ENCODE data around the gene C6orf132.

C6orf132 gene

GRCh38 chr6:42136508-42137193 lies 5.8 kb downstream of the C6orf132 start:
- Histone ChIP-seq H3K79me2 (ENCODE audit: control insufficient read depth, low read length) (no peaks in the 10 kb centered on the region), H3K4me1 (ENCODE audit: control insufficient read depth, low read length) (peaks cover 18% of the 10 kb centered on the region), H3K36me3 (ENCODE audit: control insufficient read depth, low read length) (no peaks in the 10 kb centered on the region), H3K9me2 (replicated peaks; ENCODE audit: control insufficient read depth, low read length) (no peaks in the 10 kb centered on the region), H3K9me3 (ENCODE audit: control insufficient read depth, insufficient read depth, low read length) (no peaks in the 10 kb centered on the region), H3F3A (ENCODE audit: control insufficient read depth, insufficient read depth) (no peaks in the 10 kb centered on the region), H3K4me3 (ENCODE audit: low read length) (peak overlapping the region; percentile 65), H4K20me1 (ENCODE audit: control insufficient read depth, insufficient read depth, low read depth, low read length) (no peaks in the 10 kb centered on the region), H3K27ac (ENCODE audit: low read depth, low read length) (peak overlapping the region; percentile 18; the same call in 1 of the 2 replicates), H3K27me3 (ENCODE audit: control insufficient read depth, low read length) (peaks cover 16% of the 10 kb centered on the region), H3K4me2 (ENCODE audit: low read length) (peak overlapping the region; percentile 85)
- TF ChIP-seq EZH2phosphoT487 (IDR thresholded peaks at IDR 0.05; ENCODE audit: borderline replicate concordance, low read length), result no peak
- peak; percentile 89 for TF ChIP-seq CTCF (IDR thresholded peaks at IDR 0.05; ENCODE audit: low read depth, low read length, poor library complexity, severe bottlenecking)

GRCh38 chr6:42135722-42136121 lies 6.7 kb downstream of the C6orf132 start:
- H4K20me1 ChIP-seq (ENCODE audit: control insufficient read depth, insufficient read depth, low read depth, low read length), result no peaks in the 10 kb centered on the region
- no peaks in the 10 kb centered on the region for H3K79me2 ChIP-seq (ENCODE audit: control insufficient read depth, low read length)

GRCh38 chr6:42135161-42135560 lies 7.3 kb downstream of the C6orf132 start:
- H3K9me3 ChIP-seq (ENCODE audit: control insufficient read depth, insufficient read depth, low read length), result no peaks in the 10 kb centered on the region
- TF ChIP-seq EZH2phosphoT487 (IDR thresholded peaks at IDR 0.05; ENCODE audit: borderline replicate concordance, low read length) (no peak), CTCF (IDR thresholded peaks at IDR 0.05; ENCODE audit: low read depth, low read length, poor library complexity, severe bottlenecking) (no peak)
- H3K4me3 ChIP-seq (ENCODE audit: low read length), result no peak overlapping the region
- H3K9me2 ChIP-seq (replicated peaks; ENCODE audit: control insufficient read depth, low read length), result no peaks in the 10 kb centered on the region
- no peaks in the 10 kb centered on the region for H3K36me3 ChIP-seq (ENCODE audit: control insufficient read depth, low read length)
- H3K27me3 ChIP-seq (ENCODE audit: control insufficient read depth, low read length), result 0 out of 2 replicates have a peak, but pooled peaks cover 2% of the 10 kb centered on the region
- peaks cover 16% of the 10 kb centered on the region for H3K4me1 ChIP-seq (ENCODE audit: control insufficient read depth, low read length)
- H4K20me1 ChIP-seq (ENCODE audit: control insufficient read depth, insufficient read depth, low read depth, low read length), result no peaks in the 10 kb centered on the region
- no peaks in the 10 kb centered on the region for H3K79me2 ChIP-seq (ENCODE audit: control insufficient read depth, low read length)
- no peaks in the 10 kb centered on the region for H3F3A ChIP-seq (ENCODE audit: control insufficient read depth, insufficient read depth)
- H3K4me2 ChIP-seq (ENCODE audit: low read length), result no peak overlapping the region
- H3K27ac ChIP-seq (ENCODE audit: low read depth, low read length), result no peak overlapping the region

More at GRCh38 chr6:42135722-42136121, 6.7 kb downstream of the C6orf132 start:
- Histone ChIP-seq H3K4me2 (ENCODE audit: low read length) (no peak overlapping the region), H3K4me3 (ENCODE audit: low read length) (no peak overlapping the region), H3K36me3 (ENCODE audit: control insufficient read depth, low read length) (no peaks in the 10 kb centered on the region), H3K9me2 (replicated peaks; ENCODE audit: control insufficient read depth, low read length) (no peaks in the 10 kb centered on the region), H3F3A (ENCODE audit: control insufficient read depth, insufficient read depth) (no peaks in the 10 kb centered on the region), H3K9me3 (ENCODE audit: control insufficient read depth, insufficient read depth, low read length) (no peaks in the 10 kb centered on the region), H3K27ac (ENCODE audit: low read depth, low read length) (no peak overlapping the region), H3K4me1 (ENCODE audit: control insufficient read depth, low read length) (peaks cover 18% of the 10 kb centered on the region), H3K27me3 (ENCODE audit: control insufficient read depth, low read length) (peaks cover 7% of the 10 kb centered on the region)
- TF ChIP-seq EZH2phosphoT487 (IDR thresholded peaks at IDR 0.05; ENCODE audit: borderline replicate concordance, low read length) (no peak), CTCF (IDR thresholded peaks at IDR 0.05; ENCODE audit: low read depth, low read length, poor library complexity, severe bottlenecking) (no peak)

All from DOHH2 (cell line).